ENCODE results near the gene MIGA1.

Gene MIGA1

GRCh38 chr1:77925518-77925917 lies 146.1 kb downstream of the MIGA1 start:
- DNase-seq (ENCODE audit: low read depth): no peak

GRCh38 chr1:77925956-77926355 lies 146.5 kb downstream of the MIGA1 start:
- DNase-seq (ENCODE audit: low read depth): no peak

- no peak for DNase-seq (ENCODE audit: low read depth)
These were observed 147.3 kb downstream of the MIGA1 start for GRCh38 chr1:77926561-77927357.

GRCh38 chr1:77927414-77927813 lies 148.0 kb downstream of the MIGA1 start:
- DNase-seq (ENCODE audit: low read depth): no peak
